Activated gamma-delta T cell (primary cell): Measurements from ENCODE around the gene ATP11B.
"Not testable (repeated sequence)": the region's sequence is repeated elsewhere in the genome, so short reads cannot be mapped to it uniquely, and the experiment has no call there.

Experiments
- DNase-seq: peaks from one replicate; lab custom pipeline; 2025; lab: John Stamatoyannopoulos, UW

ATP11B gene

DNA sequence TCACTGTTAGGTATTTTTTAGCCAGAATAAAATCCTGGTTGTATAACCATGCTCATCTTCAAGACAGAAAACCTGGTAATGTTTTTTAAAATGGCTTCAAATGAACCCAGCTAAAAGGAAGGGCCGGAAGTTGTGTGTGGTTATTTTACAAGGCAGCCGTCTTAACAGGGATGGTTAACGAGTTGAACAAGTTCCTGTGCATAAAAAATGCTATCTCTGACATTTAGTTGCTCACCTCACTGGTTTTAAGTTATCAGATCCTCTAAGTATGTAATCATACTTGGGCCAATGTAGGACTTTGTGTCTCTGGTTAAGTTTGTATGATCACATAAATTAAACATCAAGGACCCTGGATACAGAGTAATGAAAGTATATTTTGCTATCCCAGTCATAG is 2.1 kb downstream of the ATP11B start:
- no peak for DNase-seq

GRCh38 chr3:182796310-182796709 is 3.0 kb downstream of the ATP11B start:
- no peak for DNase-seq

DNA sequence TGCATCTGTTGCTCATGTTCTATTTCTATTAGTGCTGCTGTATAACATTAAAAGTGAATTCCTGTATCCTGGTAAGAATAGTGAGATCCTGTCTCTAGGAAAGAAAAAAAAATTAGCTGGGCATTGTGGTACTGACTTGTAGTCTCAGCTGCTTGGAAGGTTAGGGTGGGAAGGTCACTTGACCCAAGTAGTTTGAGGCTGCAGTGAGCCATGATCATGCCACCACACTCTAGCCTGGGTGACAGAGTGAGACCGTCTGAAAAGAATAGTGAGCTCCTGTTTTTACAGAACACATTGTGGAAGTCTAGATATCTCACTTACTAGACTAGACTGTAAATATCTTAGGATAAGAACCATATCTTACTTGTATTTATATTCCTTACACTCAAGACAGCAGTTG is 4.6 kb downstream of the ATP11B start:
- no peak for DNase-seq

GRCh38 chr3:182799143-182799542 is 5.8 kb downstream of the ATP11B start:
- DNase-seq: not testable (repeated sequence)

DNA sequence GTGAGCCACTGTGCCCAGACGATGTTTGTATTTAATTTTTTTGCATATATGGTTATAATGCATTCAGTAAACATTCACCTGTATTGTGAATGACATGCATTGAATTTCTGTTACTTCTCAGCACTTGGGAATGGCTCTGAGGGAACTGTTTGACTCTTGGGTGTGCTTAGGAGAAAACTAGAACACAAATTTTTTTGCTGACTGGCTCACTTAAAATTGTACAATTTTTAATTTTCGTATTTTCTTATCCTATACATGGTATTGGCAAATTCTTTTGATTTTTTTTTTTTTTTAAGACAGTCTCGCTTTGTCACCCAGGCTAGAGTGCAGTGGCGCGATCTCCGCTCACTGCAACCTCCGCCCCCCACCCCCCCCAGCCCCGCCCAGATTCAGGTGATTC is 7.2 kb downstream of the ATP11B start:
- no peak for DNase-seq

DNA sequence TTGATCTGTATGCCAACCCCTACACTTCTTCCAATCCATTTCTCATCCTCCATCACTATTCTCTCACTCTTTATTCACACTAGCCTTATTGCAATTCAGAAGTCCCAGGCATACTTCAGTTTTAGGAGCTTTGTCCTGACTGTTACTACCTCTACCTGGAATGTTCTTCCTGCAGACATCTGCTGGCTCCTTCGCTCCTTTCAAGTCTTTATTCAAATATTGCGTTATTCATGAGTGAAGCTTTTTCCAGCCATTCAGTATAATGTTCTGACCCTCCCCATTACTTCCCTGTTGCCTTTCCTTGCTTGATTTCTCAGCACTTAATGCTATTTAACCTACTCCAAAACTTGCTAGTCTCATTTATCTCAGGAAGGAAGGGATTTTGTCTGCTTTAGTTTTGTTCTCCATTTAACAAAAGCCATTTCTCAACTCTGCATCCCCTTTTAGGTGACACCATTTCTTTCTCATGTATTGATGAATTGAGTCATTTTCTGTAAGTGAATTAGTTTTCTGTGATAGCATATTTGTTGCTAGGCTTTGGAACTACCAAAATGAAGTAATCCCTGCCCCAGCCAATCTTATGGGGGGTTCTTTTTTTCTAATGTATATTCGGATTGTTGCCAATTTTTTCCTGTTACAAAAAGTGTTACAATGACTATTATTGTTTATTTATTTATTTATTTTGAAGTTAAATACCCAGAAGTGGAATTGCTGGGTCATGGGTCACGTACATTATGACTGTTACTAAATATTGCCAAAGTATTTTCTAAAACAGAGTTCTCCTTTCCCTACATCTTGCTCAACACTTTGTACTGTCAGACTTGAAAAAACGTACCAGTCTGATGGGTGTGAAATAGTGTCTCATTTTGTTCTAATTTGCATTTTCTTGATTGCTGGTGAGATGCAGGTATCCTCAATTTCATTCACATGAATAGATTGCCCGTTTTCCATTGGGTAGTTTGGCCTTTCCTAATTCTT is 9.4 kb downstream of the ATP11B start:
- DNase-seq: no peak

DNA sequence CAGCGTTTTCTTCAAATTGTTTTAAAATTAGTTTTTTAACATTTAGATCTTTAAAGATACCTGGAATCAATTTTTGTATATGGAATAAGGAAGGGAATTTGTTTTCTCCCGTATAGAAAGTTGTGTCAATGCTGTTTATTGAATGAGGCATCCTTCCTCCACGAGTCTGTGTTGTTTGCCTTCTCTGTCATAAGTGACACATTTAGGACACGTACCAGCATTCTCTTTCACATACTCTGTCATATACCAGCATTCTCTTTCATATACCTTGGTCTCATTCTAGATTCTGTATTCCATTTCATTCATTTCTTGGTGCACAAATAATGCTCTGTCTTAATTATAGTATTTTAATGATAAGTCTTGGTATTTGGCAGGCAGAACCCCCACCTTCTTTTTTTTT is 10.3 kb downstream of the ATP11B start:
- no peak for DNase-seq

- DNase-seq: no peak
Measured at GRCh38 chr3:182807061-182807460, 13.8 kb downstream of the ATP11B start.

GRCh38 chr3:182808041-182808770 is 14.9 kb downstream of the ATP11B start:
- DNase-seq: no peak

GRCh38 chr3:182809531-182809930 is 16.2 kb downstream of the ATP11B start:
- no peak for DNase-seq

GRCh38 chr3:182810574-182811268 is 17.4 kb downstream of the ATP11B start:
- DNase-seq: no peak

DNA sequence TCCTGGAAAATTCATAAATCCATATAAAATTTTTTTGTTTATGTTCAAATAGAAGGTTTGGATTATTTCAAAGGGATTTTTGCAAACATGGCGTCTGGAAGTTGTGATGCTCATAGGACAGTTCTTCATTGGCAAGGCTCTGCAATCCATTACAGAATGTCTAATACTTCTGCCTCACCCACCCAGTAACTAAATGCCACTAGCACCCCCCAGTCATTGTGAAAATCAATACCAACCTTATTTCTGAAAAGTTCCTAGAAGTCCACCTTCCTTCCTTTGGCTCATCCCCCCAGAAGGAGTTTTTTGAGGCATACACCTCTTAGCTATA is 17.9 kb downstream of the ATP11B start:
- no peak for DNase-seq

DNA sequence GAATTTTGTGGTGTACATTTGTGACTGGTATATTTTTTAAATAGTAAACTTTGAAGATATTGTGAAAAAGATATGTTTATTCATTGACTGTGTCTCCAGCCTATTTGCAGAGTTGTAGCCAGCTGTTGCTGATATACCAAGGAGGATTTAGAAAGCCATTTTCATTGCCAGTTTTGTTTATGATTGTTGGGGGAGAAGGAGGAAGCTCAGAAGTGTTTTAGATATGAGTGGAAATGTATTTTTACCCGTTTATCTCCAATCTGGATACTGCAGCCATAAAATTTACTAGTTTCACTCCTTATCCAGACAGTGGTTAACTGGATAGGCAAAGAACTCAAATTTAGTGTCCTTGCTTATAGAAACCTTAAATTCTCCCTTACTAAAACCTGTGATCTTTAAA is 18.8 kb downstream of the ATP11B start:
- DNase-seq: no peak

DNA sequence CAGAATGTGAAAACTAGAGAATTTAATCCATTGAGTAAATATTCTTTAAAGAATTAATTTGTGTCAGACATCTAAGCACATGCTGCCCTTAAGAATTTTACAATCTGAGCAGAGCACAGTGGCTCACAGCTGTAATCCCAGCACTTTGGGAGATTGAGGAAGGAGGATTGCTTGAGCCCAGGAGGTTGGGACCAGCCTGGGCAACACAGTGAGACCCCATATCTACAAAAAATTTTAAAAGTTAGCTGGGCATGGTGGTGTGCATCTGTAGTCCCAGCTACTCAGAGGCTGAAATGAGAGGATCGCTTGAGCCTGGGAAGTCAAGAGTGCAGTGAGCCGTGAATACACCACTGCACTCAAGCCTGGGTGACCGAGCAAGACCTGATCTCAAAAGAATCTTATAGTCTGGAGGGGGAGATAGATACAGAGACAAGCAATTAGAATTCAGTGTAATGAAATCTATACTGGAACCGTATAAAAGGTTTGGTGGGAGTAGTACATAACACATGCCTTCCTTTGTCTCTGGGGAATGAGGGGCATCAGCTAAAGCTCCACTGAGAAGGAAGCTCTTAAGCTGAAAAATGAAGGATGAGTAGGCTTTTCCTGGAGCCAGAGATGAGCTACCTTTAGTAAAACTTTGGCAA is 21.2 kb downstream of the ATP11B start:
- no peak for DNase-seq

- DNase-seq: no peak
Measured at GRCh38 chr3:182816181-182816580, 22.9 kb downstream of the ATP11B start.

DNA sequence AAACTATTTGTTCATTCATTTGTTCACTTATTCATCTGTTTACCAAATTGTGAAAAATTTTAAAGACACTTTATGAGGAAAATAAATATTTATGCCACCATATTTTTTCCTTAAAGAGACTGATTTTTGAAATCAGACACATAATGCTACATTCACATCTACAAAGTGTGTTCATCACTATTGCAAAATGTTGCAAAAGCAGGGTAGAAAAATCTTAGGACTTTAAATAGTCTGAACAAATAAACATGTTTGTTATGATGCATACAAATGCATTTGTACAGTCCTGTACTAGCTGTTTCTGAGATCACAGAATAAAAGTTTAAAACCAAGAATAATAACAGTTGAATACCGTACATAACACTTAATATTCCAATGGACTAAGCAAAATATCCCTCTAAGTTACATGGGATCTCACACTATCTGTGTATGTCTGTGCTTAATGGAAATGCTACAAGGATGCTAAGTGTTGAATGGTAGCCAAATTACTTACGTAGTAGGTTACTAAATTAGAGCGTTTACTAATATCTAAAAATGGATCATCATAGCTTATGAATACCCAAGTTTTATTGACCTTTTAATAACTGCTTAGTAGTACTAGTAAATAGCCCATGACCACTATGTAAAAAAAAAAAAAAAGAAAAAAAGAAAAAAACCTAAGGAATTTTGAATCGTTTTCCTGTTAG is 25.1 kb downstream of the ATP11B start:
- no peak for DNase-seq

DNA sequence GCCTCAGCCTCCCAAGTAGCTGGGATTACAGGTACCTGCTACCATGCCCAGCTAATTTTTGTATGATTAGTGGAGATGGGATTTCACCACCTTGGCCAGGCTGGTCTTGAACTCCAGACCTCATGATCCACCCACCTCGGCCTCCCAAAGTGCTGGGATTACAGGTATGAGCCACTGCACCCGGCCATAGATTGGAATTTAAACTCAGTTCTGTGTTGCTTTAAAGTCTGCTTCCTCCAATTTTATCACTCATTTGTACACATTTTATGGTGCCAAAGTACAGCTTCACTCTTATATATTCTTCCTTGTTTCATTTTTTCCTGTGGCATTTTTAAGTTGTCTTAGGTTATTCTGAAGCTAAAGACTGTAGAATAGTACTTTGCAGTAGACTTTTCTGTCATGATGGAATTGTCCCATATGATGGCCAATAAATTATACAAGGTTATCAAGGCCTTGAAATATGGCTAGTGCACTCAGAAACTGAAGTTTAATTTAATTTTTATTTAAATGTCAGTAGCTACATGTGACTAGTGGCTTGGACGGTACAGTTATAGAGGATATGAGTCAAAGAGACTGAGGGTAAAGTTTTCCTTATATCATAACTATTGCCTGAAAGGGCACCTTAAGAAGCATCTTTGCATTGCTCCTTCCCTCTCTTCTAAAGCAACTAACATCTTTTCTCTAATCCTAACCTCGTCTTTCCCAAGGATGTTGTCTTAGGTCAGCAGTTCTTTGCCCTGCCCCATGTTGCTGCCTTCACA is 28.1 kb downstream of the ATP11B start:
- no peak for DNase-seq

DNA sequence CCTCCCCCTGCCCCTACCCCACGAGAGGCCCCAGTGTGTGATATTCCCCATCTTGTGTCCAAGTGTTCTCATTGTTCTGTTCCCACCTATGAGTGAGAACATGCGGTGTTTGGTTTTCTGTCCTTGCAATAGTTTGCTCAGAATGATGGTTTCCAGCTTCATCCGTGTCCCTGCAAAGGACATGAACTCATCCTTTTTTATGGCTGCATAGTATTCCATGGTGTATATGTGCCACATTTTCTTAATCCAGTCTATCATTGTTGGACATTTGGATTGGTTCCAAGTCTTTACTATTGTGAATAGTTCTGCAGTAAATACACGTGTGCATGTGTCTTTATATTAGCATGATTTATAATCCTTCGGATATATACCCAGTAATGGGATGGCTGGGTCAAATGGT is 29.0 kb downstream of the ATP11B start:
- not testable (repeated sequence) for DNase-seq

GRCh38 chr3:182824957-182825356 is 31.7 kb downstream of the ATP11B start:
- DNase-seq: no peak

GRCh38 chr3:182829761-182830405 is 36.6 kb downstream of the ATP11B start:
- no peak for DNase-seq
